ENCODE measurements around the gene COL25A1.

- TF ChIP-seq POLR2A (IDR thresholded peaks at IDR 0.05) (no peak), CTCF (IDR thresholded peaks at IDR 0.05) (no peak)
Measured at GRCh38 chr4:108919226-108919893, 383.1 kb downstream of the COL25A1 start.
